ENCODE measurements around the gene SCN4A. TPM values are rescaled to one million over a fixed set of nuclear protein-coding genes. Genes with fewer than 3 reads are reported as not detected.

The SCN4A gene
- total RNA-seq, 4 donors from 2014 or later, result 7.0 to 43.3 (median 15.1) TPM

DNA sequence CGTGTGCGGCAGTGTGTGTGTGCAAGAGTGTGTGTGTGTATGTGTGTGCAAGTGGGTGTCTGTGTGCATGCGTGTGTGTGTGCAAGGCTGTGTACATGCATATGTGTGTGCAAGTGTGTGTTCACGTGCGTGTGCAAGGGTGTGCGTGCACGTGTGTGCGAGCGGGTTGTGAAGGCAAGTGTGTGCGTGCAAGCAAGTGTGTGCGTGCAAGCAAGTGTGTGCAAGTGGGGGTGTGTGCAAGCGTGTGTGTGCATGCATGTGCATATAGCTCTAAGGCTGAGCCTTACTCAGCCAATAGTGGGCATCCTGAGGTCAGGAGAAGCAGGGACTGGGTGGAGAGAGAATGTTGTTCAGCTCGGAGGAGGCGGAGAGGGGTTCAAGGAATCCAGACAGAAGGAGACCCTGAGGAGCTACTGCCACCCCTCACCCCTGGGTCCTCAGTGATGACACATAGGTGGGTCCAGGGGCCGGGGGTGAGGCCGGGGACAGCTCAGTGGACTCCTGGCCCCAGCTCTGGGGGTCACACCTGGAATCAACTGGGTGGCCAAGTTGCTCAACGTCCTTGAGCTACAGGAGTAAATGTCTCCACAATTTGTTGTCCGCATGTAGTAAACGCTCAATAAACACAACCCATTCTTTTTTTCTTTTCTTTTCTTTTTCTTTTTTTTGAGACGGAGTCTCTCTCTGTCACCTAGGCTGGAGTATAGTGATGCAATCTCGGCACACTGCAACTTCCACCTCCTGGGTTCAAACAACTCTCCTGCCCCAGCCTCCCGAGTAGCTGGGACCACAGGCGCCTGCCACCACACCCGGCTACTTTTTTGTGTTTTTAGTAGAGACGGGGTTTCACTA is 27.2 kb upstream of the SCN4A start:
- DNase-seq (ENCODE audit: low spot score) (peak; percentile 9), ATAC-seq (ENCODE audit: low FRiP score) (no peak)
- TF ChIP-seq, protein P1, sequence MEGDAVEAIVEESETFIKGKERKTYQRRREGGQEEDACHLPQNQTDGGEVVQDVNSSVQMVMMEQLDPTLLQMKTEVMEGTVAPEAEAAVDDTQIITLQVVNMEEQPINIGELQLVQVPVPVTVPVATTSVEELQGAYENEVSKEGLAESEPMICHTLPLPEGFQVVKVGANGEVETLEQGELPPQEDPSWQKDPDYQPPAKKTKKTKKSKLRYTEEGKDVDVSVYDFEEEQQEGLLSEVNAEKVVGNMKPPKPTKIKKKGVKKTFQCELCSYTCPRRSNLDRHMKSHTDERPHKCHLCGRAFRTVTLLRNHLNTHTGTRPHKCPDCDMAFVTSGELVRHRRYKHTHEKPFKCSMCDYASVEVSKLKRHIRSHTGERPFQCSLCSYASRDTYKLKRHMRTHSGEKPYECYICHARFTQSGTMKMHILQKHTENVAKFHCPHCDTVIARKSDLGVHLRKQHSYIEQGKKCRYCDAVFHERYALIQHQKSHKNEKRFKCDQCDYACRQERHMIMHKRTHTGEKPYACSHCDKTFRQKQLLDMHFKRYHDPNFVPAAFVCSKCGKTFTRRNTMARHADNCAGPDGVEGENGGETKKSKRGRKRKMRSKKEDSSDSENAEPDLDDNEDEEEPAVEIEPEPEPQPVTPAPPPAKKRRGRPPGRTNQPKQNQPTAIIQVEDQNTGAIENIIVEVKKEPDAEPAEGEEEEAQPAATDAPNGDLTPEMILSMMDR (IDR thresholded peaks at IDR 0.05), result no peak

DNA sequence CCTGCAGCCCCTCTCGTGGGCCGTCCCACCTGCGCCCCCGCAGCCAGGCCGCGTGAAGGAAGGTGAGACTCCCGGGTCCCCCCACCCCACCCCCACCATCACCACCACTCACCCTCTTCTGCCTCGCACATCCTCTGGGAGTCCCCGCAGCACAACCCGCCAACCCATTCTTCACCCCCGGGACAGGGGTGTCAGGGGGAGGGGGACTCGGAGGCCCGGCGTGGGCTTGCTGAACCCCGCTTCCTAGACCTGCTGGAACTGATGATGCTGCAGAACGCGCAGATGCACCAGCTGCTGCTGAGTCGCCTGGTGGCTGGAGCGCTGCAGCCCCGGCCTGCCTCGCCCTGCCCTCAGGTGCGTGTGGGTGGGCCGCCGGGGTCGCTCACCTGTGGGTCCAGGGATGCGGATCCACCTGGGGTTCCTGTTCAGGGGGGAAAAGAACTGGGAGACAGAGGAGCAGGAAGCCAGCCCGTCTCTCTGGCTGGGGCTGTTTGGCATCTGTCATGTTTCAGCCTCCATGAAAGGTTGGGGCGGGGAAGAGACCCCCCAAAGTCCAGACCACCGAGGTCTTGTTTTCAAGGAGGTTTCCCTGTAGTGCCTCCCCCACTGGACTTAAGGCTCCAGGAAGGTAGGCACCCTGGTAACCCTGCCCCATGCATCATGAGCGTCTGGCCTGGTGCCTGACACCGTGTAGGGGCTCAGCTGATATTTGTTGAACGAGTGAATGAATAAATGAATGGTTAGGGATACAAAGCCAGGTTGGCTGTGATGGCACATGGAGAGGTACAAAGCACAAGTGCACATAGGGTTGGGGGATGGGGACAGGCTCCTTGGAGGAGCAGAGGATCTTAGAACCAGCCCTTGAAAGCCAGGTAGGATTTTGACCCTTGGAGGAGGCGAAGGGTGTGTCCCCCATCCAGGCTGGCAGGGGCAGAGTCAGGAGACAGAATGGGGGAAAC is 26.3 kb upstream of the SCN4A start:
- TF ChIP-seq, protein P1 (IDR thresholded peaks at IDR 0.05), result no peak
- ATAC-seq (ENCODE audit: low FRiP score), result no peak
- DNase-seq (ENCODE audit: low spot score), result peak; percentile 19

DNA sequence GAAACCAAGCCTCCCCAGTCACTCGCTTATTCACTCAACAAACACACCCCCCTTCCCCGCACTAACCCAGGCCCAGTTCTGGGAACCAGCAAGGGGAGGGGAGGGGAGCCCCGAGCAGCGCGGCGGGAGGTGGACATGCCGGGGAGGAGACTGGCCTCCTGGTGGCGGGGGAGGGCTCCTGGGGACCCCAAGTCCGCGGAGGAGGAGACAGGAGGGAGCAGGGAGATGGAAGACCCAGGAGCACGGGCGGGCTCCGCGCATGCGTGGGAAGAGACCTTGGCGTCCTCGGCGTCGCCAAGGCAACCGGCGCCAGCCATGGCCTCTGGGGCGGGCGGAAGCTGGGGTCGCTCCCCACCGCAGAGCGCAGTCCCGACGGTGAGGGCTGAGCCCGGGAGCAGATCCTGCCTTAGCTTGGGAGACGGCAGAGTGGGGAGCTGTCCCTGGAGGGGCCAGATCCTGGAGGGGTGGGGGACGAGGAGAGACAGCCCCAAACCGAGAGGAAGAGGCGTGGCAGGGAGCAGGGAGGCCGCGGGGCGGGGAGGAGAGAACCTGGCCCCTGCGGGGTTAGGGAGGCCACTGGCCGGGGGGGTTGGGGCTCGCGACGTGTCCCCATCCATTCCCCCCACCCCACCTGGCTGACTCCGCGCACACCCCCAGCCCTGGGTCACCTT is 25.5 kb upstream of the SCN4A start, which contains the start of gene PRR29:
Gene PRR29, plus strand, starts transcription at position 302 of the 671 bp plus-strand sequence. Its CDS starts 14 bp downstream, at position 316.
- ATAC-seq (ENCODE audit: low FRiP score) (peak; percentile 46), DNase-seq (ENCODE audit: low spot score) (peak; percentile 32)
- TF ChIP-seq, protein P1 (IDR thresholded peaks at IDR 0.05), result no peak

DNA sequence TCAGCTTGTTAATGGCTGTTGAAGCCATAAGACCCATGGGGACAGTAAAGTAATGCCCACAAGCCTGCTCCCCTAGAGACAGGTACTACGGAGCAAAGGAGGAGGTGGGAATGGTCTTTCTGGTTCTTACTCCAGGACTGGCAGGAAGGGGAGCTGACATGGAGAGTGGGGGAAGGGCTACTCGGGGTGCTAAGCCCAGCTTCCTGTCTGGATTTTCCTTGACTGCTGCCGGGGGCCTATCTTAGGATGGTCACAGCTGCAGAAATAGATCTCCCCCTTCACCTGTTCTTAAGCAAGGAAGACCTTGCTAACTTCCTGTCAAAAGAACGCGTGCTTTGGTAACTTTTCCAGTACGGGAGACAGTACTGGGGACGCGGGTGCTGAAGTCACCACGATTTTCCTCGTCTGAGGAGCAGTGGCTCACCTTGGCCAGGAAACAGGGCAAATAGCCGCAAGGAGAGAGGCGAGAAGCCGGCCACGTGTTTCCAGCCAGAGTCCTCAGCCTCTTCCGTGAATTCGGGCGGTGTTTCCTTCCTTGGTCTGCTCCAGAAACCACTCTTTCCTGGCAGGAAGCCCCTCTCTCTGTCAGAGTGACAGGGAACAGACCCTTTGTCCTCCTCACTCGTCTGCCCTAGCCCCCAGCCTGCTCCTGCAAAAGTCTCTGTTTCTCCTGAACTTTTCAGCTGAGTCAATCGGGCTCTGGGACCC is 24.8 kb upstream of the SCN4A start:
- no peak for ATAC-seq (ENCODE audit: low FRiP score)
- TF ChIP-seq, protein P1 (IDR thresholded peaks at IDR 0.05), result no peak
- DNase-seq (ENCODE audit: low spot score), result peak; percentile 21

DNA sequence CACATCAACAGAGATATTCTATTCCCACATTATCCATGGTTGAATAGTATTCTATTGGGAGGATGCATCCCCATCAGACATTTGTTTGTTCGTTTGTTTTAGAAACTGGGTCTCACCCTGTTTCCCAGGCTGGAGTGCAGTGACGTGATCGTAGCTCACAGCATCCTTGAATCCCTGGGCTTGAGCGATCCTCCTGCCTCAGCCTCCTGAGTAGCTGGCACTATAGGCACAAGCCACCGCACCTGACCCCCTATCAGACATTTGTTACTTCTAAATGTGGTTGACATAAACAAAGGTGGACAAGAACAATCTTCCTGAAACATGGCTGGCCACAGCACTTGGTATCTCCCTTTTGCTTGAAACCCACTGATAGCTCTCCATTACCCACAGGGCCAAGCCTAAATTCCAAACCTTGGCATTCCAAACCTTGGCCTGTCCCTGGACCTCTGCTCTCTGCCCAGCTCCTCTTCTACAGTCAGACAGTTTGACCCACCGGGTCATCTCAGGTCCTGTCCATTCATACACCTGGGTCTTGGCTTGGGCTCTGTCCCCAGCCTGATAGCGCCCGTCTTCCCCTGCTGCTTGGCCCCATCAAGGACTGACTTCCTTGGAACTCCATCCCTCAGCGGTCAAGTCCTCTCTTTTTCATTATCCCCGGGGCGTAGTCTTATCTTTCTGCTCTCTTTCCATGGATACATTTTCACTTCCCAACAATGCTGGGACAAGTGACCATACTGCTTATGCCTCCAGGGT is 23.9 kb upstream of the SCN4A start:
- DNase-seq (ENCODE audit: low spot score), result no peak
- TF ChIP-seq, protein P1 (IDR thresholded peaks at IDR 0.05), result no peak
- ATAC-seq (ENCODE audit: low FRiP score), result no peak
